ENCODE measurements around the gene PSMD9.
"Not testable (repeated sequence)": the region's sequence is repeated elsewhere in the genome, so short reads cannot be mapped to it uniquely, and the experiment has no call there.

The PSMD9 gene

DNA sequence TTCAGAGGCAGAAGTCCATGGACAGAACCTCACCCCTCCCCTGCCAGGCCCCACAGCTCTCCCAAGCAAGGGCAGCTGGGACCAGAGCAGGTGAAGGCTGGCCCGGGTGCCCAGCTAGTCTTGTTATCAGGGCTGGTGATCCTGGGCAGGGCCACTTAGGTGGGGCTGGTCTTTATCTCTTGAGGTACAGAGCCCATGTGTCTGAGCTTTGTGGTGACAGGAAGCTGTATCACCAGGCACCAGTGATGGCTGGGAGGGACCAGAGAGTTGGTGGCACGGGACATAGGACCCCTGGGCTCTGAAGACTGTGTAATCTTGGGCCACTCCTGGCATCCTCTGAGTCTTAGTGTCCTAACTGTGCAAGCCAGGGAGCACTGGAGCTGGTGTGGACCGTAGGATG, 17.1 kb upstream of the PSMD9 start:
- DNase-seq (ENCODE audit: low read depth): no peak
- H3K4me3 ChIP-seq (ENCODE audit: low read depth, low read length): no peak overlapping the region

DNA sequence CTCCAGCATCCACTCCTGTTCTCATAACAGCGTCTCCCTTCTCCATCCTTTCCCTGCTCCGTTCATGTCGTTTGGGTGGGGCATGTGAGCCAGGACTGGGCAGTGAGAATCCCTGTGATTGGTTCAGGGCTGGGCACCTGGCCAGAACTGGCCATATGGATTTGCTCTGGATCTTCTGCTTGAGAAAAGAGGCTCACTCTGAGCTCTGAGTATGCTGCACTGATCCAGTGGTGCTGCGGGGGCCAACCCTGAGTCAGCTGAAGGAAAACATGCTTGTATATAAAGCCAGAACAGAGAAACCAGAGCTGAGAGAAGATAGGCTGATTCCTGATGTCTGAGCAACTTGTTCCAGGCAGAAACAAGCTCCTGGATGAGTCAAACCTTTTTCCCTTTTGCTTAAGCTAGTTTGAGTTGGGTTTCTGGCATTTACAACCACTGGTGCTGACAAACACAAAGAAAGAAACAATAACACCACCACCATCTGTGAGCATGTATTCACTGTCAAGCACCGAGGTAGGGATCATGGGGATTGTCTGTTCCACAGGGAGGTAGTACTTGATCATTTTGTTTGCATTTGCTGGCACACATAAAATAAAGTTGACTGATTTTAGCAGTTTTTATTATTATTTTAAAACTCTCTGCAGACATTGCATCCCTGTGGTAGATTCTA, 15.9 kb upstream of the PSMD9 start:
- H3K4me3 ChIP-seq (ENCODE audit: low read depth, low read length): peak overlapping the region; percentile 9
- DNase-seq (ENCODE audit: low read depth): peak; percentile 88

DNA sequence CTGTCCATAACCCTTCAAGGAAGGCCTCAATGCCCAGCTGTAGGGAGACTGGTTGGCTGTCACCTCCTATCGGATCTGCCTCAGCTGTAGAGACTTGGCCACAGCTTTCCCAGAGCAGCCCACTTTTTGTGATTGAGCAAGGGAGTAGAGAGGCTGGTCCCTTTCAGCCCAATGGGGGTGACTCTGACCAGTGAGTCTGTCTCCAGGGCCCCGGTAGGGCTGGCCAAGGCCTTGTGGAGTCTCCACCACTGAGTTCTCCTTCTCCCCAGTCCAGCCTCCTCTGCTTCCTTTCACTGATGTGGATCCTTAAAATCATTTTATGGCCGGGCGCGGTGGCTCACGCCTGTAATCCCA, 15.4 kb upstream of the PSMD9 start:
- no peak overlapping the region for H3K4me3 ChIP-seq (ENCODE audit: low read depth, low read length)

DNA sequence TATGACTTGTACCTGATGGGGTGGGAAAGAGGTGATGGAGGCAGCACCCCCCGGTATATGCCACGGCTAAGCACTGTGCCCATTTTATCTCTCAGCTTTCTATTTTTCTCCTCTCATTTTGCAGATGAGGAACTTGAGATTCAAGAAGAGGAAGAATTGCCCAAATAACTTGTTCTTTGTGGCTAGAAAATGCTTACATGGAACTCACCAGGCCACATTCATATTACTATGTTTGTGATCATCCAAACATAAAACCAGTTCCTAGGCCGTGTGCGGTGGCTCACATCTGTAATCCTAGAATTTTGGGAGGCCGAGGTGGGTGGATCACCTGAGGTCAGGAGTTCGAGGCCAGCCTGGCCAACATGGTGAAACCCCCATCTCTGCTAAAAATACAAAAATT, 14.5 kb upstream of the PSMD9 start:
- no peak for DNase-seq (ENCODE audit: low read depth)
- H3K4me3 ChIP-seq (ENCODE audit: low read depth, low read length): no peak overlapping the region

More for the DNA sequence above, 15.4 kb upstream of the PSMD9 start:
- DNase-seq (ENCODE audit: low read depth): no peak

DNA sequence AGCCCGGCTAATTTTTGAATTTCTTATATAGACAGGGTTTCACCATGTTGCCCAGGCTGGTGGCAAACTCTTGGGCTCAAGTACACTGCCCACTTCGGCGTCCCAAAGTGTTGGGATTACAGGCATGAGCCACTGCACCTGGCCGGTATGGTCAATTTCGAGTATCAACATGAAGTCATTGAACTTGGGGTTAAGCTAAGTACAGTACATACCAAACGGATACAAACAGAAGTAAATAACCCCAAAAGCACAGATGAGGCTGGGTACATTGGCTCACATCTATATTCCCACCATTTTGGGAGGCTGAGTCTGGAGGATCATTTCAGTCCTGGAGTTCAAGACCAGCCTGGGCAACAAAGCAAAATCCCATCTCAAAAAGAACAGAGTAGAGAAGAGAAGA, 13.0 kb upstream of the PSMD9 start:
- DNase-seq (ENCODE audit: low read depth): no peak
- H3K4me3 ChIP-seq (ENCODE audit: low read depth, low read length): no peak overlapping the region

DNA sequence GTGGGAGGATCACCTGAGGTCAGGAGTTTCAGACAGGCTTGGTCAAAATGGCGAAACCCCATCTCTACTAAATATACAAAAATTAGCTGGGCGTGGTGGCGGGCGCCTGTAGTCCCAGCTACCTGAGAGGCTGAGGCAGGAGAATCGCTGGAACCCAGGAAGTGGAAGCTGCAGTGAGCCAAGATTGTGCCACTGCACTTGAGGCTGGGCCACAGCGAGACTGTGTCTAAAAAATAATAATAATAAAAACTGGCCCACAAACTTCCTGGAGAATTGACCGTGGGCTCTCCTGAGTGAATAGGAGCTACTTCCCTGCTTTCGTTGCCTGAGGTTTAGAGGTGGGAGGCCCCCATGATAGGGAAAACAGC, 12.5 kb upstream of the PSMD9 start:
- not testable (repeated sequence) for DNase-seq (ENCODE audit: low read depth); H3K4me3 ChIP-seq (ENCODE audit: low read depth, low read length)

DNA sequence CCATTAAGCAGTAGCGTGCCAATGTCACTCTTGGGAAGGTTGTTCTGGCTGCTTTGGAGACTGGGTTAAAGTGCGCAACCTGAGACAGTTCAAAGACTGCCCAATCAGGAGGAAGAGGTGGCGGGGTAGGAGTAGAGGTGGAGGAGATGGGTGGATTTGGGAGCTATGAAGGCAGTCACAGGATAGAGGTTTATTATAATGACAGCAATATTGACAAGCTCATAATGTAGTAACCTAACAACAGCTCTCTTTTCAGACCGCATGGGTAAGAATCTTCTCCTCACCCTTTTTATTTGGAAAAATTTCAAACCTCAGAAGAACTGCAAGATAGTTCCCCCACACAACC, 5.3 kb upstream of the PSMD9 start:
- H3K4me3 ChIP-seq (ENCODE audit: low read depth, low read length): no peak overlapping the region
- DNase-seq (ENCODE audit: low read depth): no peak

DNA sequence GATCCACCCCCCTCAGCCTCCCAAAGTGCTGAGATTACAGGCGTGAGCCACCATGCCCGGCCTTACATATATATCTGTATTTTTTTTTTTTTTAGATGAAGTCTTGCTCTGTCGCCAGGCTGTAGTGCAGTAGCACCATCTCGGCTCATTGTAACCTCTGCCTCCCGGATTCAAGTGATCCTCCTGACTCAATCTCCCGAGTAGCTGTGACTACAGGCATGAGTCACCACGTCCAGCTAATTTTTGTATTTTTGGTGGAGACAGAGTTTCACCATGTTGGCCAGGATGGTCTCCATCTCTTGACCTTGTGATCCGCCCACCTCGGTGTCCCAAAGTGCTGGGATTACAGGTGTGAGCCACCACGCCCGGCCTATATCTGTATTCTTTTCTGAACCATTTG, 3.5 kb upstream of the PSMD9 start:
- DNase-seq (ENCODE audit: low read depth): not testable (repeated sequence)

DNA sequence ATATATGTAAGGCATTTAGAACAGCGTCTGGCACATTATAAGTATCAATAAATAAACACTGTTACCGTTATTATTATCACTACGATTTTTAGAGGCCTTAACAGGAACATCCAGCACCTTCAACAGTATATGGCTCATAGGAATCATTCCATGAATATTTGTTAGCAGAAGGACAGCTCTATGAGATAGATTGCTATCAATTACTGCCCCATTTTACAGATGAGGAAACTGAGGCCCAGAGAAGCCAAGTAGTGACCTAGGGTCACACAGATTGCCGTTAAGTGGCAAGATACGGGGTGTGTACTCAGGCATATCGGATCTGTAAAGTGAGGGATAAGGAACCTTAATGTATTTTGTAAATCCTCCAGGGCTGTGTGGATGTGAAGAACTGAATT, 510 bp upstream of the PSMD9 start:
- no peak for DNase-seq (ENCODE audit: low read depth)
- peak overlapping the region; percentile 76 for H3K4me3 ChIP-seq (ENCODE audit: low read depth, low read length)

More for the DNA sequence above, 3.5 kb upstream of the PSMD9 start:
- H3K4me3 ChIP-seq (ENCODE audit: low read depth, low read length): not testable (repeated sequence)

DNA sequence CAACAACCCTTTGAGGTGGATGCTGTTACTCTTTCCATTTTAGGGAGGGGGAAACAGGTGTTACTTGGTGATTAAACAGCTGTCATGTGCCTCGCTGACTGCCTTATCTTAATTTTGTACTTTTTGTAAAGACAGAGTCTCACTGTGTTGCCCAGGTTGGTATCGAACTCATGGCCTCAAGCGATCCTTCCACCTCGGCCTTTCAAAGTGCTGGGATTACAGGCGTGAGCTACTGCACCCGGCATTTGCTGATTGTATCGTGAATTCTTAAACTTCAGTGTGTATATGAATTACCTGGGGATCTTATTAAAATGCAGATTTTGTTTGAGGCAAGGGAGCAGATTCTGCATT, 659 bp downstream of the PSMD9 start:
- no peak for DNase-seq (ENCODE audit: low read depth)
- peak overlapping the region; percentile 76 for H3K4me3 ChIP-seq (ENCODE audit: low read depth, low read length)

DNA sequence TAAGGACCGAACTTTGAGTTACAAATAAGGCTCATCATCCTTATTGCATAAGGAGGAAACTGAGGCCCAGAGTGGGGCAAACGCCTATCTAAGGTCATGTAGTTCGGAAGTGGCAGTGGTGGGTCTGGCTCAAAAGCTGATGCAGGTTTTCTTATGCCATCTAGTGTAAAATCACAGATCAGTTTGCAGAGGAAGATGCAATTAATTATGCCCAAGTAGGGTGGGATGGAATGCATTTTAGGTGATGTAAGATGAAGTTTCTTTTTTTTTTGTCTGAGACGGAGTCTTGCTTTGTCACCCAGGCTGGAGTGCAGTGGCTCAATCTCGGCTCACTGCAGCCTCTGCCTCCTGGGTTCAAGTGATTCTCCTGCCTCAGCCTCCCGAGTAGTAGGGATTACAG, 1.1 kb downstream of the PSMD9 start:
- peak overlapping the region; percentile 76 for H3K4me3 ChIP-seq (ENCODE audit: low read depth, low read length)
- not testable (repeated sequence) for DNase-seq (ENCODE audit: low read depth)

DNA sequence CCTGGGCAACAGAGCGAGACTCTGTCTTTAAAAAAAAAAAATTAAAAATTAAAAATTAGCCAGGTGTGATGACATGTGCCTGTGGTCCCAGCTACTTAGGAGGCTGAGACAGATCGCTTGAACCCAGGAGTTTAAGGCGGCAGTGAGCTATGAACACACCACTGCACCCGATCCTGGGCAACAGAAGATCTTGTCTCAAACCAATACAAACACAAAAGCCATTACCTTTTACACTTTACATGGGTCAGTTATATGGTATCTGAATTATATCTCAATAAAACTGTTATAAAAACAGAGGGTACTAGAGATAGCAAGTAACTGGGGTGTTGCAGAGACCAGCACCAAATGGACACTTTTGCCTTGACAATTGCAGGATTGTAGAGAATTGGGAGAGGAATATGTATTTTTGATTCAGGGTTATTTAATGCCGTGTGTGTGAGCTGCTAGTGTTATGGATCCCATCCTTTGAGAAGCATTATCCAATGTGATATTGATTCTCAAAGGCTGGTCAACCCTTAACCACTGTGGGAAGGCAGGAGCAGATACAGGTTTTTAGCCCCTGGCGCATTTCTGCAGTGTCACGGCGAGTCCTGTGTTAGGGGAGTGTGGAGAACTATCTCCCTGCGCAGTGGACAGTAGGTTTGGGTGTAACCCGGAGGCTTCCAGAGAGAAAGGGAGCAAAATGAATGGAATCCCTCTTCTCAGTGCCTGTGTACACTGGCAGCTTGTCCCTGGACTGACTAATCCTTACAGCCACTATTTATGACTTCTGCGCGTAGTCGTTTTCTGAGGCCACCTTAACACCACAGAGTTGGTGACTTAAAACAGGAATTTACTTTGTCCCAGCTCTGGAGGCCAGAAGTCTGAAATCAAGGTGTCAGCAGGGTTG, 4.3 kb downstream of the PSMD9 start:
- H3K4me3 ChIP-seq (ENCODE audit: low read depth, low read length): no peak overlapping the region
- no peak for DNase-seq (ENCODE audit: low read depth)

DNA sequence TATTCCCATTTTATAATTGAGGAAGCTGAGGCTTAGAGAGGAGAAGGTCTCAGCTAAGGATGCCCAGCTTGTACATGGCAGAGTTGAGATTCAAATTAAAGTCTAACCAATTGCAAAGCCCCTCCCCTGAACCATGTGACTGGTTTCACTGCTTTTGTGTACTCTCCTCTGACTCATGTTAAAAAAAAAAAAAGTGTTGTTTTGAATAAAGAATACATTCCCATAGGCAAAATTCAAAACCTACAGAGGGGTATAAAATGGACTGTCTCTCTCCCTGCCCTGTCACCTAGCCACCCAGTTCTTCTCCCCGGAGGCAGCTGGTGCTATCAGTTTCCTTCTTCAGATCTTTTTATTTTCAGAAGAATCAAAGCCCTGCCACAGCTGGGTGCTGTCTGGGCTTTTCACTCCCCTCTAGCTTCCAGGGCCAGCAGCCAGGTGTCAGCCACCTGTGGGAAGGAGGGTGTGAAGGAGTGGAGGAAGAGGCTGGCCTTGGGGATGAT, 5.4 kb downstream of the PSMD9 start:
- DNase-seq (ENCODE audit: low read depth): peak; percentile 41
- no peak overlapping the region for H3K4me3 ChIP-seq (ENCODE audit: low read depth, low read length)

DNA sequence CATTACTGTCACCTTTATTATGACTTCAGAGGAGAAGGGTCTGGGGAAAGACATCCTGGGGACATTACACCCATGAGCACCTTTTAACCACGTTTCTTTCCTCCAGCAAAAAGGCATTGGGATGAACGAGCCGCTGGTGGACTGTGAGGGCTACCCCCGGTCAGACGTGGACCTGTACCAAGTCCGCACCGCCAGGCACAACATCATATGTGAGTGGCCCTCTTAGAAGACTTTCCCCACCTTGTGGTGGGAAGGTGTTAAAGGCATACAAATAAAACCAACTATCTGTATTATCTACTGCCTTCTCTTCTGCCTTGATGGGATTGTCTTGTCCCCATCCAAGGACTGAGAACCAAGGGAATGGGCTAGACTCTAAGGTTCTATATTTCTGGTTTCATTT, 6.0 kb downstream of the PSMD9 start:
- peak; percentile 6 for DNase-seq (ENCODE audit: low read depth)
- H3K4me3 ChIP-seq (ENCODE audit: low read depth, low read length): no peak overlapping the region

DNA sequence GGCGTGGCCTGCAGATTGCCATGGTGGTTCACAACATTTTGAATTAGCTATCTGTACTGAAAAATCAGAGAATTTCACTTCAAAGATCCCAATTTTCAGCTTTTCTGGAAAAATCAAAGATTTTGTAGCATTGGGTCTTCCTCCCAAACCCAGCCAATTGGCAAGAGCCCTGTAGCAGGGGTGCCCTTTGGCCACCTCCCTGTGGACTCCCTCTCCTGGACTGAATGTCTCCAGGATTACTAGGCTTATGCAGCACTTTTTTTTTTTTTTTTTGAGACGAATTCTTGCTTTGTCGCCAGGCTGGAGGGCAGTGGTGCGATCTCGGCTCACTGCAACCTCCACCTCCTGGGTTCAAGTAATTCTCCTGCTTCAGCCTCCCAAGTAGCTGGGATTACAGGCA, 9.7 kb downstream of the PSMD9 start:
- no peak overlapping the region for H3K4me3 ChIP-seq (ENCODE audit: low read depth, low read length)
- DNase-seq (ENCODE audit: low read depth): no peak

DNA sequence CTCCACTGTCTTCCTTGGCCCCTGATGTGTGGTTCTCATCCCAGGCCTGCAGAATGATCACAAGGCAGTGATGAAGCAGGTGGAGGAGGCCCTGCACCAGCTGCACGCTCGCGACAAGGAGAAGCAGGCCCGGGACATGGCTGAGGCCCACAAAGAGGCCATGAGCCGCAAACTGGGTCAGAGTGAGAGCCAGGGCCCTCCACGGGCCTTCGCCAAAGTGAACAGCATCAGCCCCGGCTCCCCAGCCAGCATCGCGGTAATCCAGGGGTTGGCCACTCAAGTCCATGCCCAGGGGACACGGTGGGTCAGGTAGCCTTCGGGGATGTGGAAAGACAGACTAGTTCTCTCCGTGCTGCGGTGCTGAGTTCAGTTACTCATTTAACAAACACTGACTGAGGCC, 11.0 kb downstream of the PSMD9 start:
- no peak overlapping the region for H3K4me3 ChIP-seq (ENCODE audit: low read depth, low read length)
- DNase-seq (ENCODE audit: low read depth): no peak

DNA sequence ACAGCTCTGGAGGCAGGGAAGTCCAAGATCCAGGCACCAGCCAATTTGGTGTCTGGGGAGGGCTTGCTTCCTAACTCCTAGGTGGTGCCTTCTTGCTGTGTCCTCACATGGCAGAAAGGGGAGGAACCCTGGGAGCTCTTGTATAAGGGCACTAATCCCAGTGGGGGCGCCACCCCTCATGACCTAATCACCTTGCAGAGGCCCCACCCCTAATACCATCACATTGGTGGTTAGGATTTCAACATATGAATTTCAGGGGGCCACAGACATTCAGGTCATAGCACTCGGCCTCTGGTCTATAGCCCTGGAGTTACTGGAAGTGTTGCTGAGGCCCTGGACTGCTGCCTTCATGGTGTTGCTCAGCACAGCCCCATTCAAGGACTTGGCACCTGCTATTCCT, 14.6 kb downstream of the PSMD9 start:
- H3K4me3 ChIP-seq (ENCODE audit: low read depth, low read length): no peak overlapping the region
- no peak for DNase-seq (ENCODE audit: low read depth)

DNA sequence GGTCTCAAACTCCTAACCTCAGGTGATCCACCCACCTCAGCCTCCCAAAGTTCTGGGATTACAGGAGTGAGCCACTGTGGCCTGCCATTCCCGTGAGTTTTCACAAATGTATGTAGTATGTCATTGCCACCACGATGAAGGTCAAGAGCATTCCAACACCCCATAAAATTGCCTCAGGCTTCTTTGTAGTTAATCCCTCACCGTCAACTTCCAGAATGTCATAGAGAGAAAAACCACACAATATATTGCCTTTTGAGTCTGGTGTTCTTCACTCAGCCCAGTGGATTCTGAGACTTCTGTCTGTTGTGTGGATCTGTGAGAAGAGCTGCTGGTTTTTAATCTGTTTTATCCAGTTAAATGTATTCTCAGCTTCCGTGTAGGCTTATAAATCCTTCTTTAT, 17.2 kb downstream of the PSMD9 start:
- no peak for DNase-seq (ENCODE audit: low read depth)
- H3K4me3 ChIP-seq (ENCODE audit: low read depth, low read length): no peak overlapping the region

DNA sequence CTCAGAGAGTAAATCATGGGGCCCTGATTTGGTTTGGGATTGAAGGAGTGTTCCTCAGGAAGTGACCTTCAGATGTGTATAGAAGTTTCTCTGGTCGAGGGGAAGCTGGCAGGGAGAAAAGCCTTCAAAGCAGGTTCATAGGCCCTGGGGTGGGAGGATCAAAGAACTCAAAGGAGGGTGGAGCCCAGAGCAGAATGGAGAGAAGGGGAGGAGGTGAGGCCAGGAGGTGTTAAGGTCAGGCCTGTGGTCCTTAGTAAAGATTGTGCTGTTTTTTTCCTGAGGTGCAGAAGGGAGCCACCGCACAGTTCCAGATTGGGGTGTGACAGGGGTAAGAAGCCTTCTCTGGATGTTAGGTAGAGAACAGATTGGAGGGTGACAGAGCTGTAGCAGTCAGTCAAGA, 20.1 kb downstream of the PSMD9 start:
- DNase-seq (ENCODE audit: low read depth): no peak
- no peak overlapping the region for H3K4me3 ChIP-seq (ENCODE audit: low read depth, low read length)

DNA sequence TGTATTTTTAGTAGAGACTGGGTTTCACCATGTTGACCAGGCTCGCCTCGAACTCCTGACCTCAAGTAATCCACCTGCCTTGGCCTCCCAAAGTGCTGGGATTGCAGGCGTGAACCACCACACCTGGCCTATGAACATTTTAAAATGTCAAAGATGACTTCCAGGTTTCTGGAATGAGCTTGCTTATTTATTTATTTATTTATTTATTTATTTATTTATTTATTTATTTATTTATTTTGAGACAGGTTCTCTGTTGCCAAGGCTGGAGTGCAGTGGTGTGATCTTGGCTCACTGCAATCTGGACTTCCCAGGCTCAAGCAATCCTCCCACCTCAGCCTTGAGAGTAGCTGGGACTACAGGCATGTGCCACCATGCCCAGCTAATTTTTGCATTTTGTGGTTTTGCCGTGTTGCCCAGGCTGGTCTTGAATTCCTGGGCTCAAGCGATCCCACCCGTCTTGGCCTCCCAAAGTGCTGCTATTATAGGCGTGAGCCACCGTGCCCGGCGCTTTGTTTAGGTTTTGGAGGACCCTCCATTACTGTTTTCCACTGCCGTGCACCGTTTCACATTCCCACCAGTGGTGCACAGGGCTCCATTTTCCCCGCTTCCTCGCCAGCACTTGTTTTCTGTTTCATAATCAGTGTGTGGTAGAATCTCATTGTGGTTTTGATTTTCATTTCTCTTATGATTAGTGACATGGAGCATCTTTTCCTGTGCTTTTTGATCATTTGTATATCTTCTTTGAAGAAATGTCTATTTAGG, 23.4 kb downstream of the PSMD9 start:
- no peak for DNase-seq (ENCODE audit: low read depth)
- no peak overlapping the region for H3K4me3 ChIP-seq (ENCODE audit: low read depth, low read length)

Measured in skeletal muscle cell (primary cell).